Activated CD4-positive, alpha-beta T cell treated with anti-CD3 and anti-CD28 coated beads, Interleukin-2, amount 10 ng/mL, durations not matched to agents 24 days and 14 days (primary cell): ENCODE data around the gene PTCHD4. TPM values are rescaled to one million over a fixed set of nuclear protein-coding genes. Genes with fewer than 3 reads are reported as not detected.
"Not testable (repeated sequence)": the region's sequence is repeated elsewhere in the genome, so short reads cannot be mapped to it uniquely, and the experiment has no call there.

Source experiments
- DNase-seq: peaks from one replicate; pipeline ENCODE4 v3.0.0; 2022
- H3K27ac Mint-ChIP-seq: one replicate; pipeline ENCODE4 v1.8.0; 2022; ENCODE audit warnings: mild to moderate bottlenecking, mixed read lengths
- H3K27me3 Mint-ChIP-seq: one replicate; pipeline ENCODE4 v1.8.0; 2022; ENCODE audit warnings: mixed read lengths
- H3K36me3 Mint-ChIP-seq: one replicate; pipeline ENCODE4 v1.8.0; 2022; ENCODE audit warnings: low read depth, mild to moderate bottlenecking, mixed read lengths
- H3K4me1 Mint-ChIP-seq: one replicate; pipeline ENCODE4 v1.8.0; 2021; ENCODE audit warnings: mixed read lengths
- H3K4me3 Mint-ChIP-seq: one replicate; pipeline ENCODE4 v1.8.0; 2022; ENCODE audit warnings: mild to moderate bottlenecking, moderate library complexity, mixed read lengths
- H3K9me3 Mint-ChIP-seq: one replicate; pipeline ENCODE4 v1.8.0; 2021; ENCODE audit warnings: mixed read lengths
- intact Hi-C: fragments of 100-400 bp; cut with micrococcal nuclease; formaldehyde crosslinking; loops from one replicate; pipeline ENCODE4 v1.15.1; 2023
- total RNA-seq: library from RNA; stranded (reverse); gene quantifications from 2 replicates; pipeline ENCODE4 v1.2.3, GENCODE V29; 2022

Gene PTCHD4
- total RNA-seq, 1 donor from 2014 or later, result not detected

- H3K4me1 Mint-ChIP-seq, result no peaks in the 10 kb centered on the region
- intact Hi-C loops, result no loop called here
- H3K27me3 Mint-ChIP-seq, result no peaks in the 10 kb centered on the region
- H3K36me3 Mint-ChIP-seq, result no peaks in the 10 kb centered on the region
- no peaks in the 10 kb centered on the region for H3K9me3 Mint-ChIP-seq
- H3K4me3 Mint-ChIP-seq, result no peak overlapping the region
- no peak overlapping the region for H3K27ac Mint-ChIP-seq
- DNase-seq, result no peak
These were observed 2.1 kb upstream of the PTCHD4 start for GRCh38 chr6:48113130-48113529.

- intact Hi-C loops, result no loop called here
- Mint-ChIP-seq H3K9me3 (no peaks in the 10 kb centered on the region), H3K36me3 (no peaks in the 10 kb centered on the region), H3K4me1 (no peaks in the 10 kb centered on the region), H3K27ac (no peak overlapping the region), H3K27me3 (no peaks in the 10 kb centered on the region), H3K4me3 (no peak overlapping the region)
- DNase-seq, result no peak
These were observed 578 bp upstream of the PTCHD4 start for GRCh38 chr6:48111575-48111974.

GRCh38 chr6:48110436-48111142, 408 bp downstream of the PTCHD4 start:
- no peaks in the 10 kb centered on the region for H3K9me3 Mint-ChIP-seq
- H3K27ac Mint-ChIP-seq, result no peak overlapping the region
- intact Hi-C loops, result no loop called here
- DNase-seq, result no peak
- H3K4me1 Mint-ChIP-seq, result no peaks in the 10 kb centered on the region
- H3K36me3 Mint-ChIP-seq, result no peaks in the 10 kb centered on the region
- H3K4me3 Mint-ChIP-seq, result no peak overlapping the region
- no peaks in the 10 kb centered on the region for H3K27me3 Mint-ChIP-seq

- Mint-ChIP-seq H3K36me3 (no peaks in the 10 kb centered on the region), H3K4me1 (no peaks in the 10 kb centered on the region), H3K27ac (no peak overlapping the region), H3K27me3 (no peaks in the 10 kb centered on the region), H3K9me3 (no peaks in the 10 kb centered on the region), H3K4me3 (no peak overlapping the region)
- intact Hi-C loops, result no loop called here
- no peak for DNase-seq
These were observed 1.1 kb downstream of the PTCHD4 start for GRCh38 chr6:48109944-48110343.

DNA sequence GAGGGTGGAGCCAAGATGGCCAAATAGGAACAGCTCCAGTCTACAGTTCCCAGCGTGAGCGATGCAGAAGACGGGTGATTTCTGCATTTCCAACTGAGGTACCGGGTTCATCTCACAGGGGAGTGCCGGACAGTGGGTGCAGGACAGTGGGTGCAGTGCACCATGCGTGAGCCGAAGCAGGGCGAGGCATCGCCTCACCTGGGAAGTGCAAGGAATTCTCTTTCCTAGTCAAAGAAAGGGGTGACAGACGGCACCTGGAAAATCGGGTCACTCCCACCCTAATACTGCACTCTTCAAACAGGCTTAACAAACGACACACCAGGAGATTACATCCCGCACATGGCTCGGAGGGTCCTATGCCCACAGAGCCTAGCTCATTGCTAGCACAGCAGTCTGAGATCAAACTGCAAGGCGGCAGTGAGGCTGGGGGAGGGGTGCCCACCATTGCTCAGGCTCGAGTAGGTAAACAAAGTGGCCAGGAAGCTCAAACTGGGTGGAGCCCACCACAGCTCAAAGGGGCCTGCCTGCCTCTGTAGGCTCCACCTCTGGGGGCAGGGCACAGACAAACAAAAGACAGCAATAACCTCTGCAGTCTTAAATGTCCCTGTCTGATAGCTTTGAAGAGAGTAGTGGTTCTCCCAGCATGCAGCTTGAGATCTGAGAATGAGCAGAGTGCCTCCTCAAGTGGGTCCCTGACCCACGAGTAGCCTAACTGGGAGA, 8.4 kb downstream of the PTCHD4 start:
- intact Hi-C loops, H3K4me1 Mint-ChIP-seq, H3K27ac Mint-ChIP-seq, DNase-seq, H3K9me3 Mint-ChIP-seq, H3K27me3 Mint-ChIP-seq, H3K4me3 Mint-ChIP-seq, H3K36me3 Mint-ChIP-seq: not testable (repeated sequence)

- no peak for DNase-seq
- H3K27ac Mint-ChIP-seq, result no peak overlapping the region
- no peaks in the 10 kb centered on the region for H3K9me3 Mint-ChIP-seq
- no peaks in the 10 kb centered on the region for H3K27me3 Mint-ChIP-seq
- H3K36me3 Mint-ChIP-seq, result no peaks in the 10 kb centered on the region
- intact Hi-C loops, result no loop called here
- H3K4me1 Mint-ChIP-seq, result no peaks in the 10 kb centered on the region
- no peak overlapping the region for H3K4me3 Mint-ChIP-seq
These were observed 9.7 kb downstream of the PTCHD4 start for GRCh38 chr6:48101290-48101689.

- no peak overlapping the region for H3K4me3 Mint-ChIP-seq
- H3K27ac Mint-ChIP-seq, result no peak overlapping the region
- no peaks in the 10 kb centered on the region for H3K36me3 Mint-ChIP-seq
- no peaks in the 10 kb centered on the region for H3K27me3 Mint-ChIP-seq
- intact Hi-C loops, result no loop called here
- H3K9me3 Mint-ChIP-seq, result no peaks in the 10 kb centered on the region
- DNase-seq, result no peak
- no peaks in the 10 kb centered on the region for H3K4me1 Mint-ChIP-seq
These were observed 10.5 kb downstream of the PTCHD4 start for GRCh38 chr6:48100588-48100895.

DNA sequence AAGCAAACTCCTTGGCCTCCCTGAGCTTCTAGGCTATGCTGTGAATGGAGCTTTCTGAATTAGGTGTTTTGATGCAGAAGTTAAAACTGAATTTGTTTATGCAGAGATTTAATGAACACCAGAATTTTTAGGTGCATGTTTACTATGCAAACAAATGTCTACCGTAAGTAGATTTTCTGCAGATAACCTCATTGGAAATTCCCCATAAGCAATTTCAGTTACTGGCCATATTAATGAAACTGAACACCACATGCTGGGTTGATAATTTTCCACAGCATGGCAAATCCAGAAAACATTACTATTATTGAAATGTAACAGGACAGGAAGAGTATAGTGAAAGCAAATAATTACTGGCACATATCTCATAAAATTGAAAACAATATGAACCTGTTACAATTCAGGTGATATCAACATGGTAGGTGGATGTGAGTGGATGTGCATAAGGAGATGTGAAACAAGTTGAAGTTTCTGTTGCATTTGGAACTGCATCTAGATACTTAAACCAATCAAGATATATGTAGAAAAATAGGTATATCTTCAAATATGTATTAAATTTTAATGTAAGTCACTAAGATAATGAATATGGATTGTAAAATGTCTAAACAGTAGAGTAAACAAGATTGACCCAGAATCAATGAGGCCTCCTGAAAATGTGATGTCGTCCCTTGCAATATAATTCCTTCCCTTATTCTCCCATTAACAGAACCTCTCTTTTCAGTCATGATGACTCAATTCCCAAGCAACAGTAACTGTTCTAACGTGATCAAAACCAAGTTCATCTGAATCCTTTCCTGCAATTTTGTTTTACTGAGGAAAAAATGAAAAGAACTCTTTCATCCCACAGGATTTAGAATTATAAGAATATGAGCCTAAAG, 11.0 kb downstream of the PTCHD4 start:
- no peak overlapping the region for H3K4me3 Mint-ChIP-seq
- no peak overlapping the region for H3K27ac Mint-ChIP-seq
- no peak for DNase-seq
- no peaks in the 10 kb centered on the region for H3K36me3 Mint-ChIP-seq
- H3K4me1 Mint-ChIP-seq, result no peaks in the 10 kb centered on the region
- intact Hi-C loops, result no loop called here
- H3K9me3 Mint-ChIP-seq, result no peaks in the 10 kb centered on the region
- H3K27me3 Mint-ChIP-seq, result no peaks in the 10 kb centered on the region

GRCh38 chr6:48098923-48099322, 12.1 kb downstream of the PTCHD4 start:
- Mint-ChIP-seq H3K4me1 (no peaks in the 10 kb centered on the region), H3K36me3 (no peaks in the 10 kb centered on the region), H3K9me3 (no peaks in the 10 kb centered on the region), H3K27ac (no peak overlapping the region), H3K27me3 (no peaks in the 10 kb centered on the region), H3K4me3 (no peak overlapping the region)
- intact Hi-C loops, result no loop called here
- DNase-seq, result no peak

GRCh38 chr6:48092550-48093217, 18.3 kb downstream of the PTCHD4 start:
- H3K4me3 Mint-ChIP-seq, result no peak overlapping the region
- no peaks in the 10 kb centered on the region for H3K4me1 Mint-ChIP-seq
- no peaks in the 10 kb centered on the region for H3K9me3 Mint-ChIP-seq
- no peaks in the 10 kb centered on the region for H3K27me3 Mint-ChIP-seq
- no peak overlapping the region for H3K27ac Mint-ChIP-seq
- H3K36me3 Mint-ChIP-seq, result no peaks in the 10 kb centered on the region
- intact Hi-C loops, result no loop called here
- DNase-seq, result no peak

- H3K4me1 Mint-ChIP-seq, result no peaks in the 10 kb centered on the region
- no peaks in the 10 kb centered on the region for H3K36me3 Mint-ChIP-seq
- H3K4me3 Mint-ChIP-seq, result no peak overlapping the region
- no peaks in the 10 kb centered on the region for H3K27me3 Mint-ChIP-seq
- H3K27ac Mint-ChIP-seq, result no peak overlapping the region
- no peaks in the 10 kb centered on the region for H3K9me3 Mint-ChIP-seq
- DNase-seq, result no peak
- intact Hi-C loops, result no loop called here
These were observed 20.5 kb downstream of the PTCHD4 start for GRCh38 chr6:48090546-48090945.

DNA sequence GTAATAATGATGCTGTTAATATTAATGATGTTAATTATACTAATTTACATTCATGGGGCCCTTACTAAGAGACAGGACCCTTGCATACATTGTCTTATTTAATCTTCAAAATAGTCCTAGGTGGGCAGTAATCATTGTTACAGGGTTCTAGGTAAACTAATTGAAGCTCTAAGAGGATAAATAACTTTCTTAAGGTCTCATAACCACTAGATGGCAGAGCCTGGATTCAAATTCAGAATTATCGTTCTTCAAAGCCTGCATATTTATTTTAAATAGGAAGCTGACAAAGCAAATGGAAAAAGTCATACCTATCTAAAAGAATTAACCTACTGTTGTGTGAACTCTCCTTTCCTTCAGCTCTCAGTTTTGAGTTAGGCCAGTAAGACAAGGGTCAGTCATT, 23.5 kb downstream of the PTCHD4 start:
- Mint-ChIP-seq H3K4me3 (no peak overlapping the region), H3K36me3 (no peaks in the 10 kb centered on the region), H3K4me1 (no peaks in the 10 kb centered on the region), H3K27ac (no peak overlapping the region), H3K27me3 (no peaks in the 10 kb centered on the region), H3K9me3 (no peaks in the 10 kb centered on the region)
- intact Hi-C loops, result no loop called here
- no peak for DNase-seq

DNA sequence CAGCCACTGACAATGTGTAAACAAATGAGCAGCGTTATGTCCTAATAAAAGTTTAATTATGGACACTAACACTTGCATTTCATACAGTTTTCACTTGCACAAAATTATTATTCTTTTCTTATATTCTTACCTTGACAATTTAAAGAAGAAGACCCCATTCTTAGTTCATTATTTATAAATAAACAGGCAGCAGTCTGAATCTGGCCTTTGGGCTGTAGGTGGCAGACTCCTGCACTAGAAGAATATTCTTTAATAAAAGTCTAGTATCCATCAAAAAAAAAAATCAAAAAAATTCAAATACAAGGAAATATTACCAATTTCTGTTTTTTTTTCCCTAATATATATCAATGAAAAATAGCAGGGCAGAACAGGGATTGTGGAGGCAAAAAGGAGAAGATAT, 24.8 kb downstream of the PTCHD4 start:
- no peak for DNase-seq
- Mint-ChIP-seq H3K27ac (no peak overlapping the region), H3K27me3 (no peaks in the 10 kb centered on the region), H3K4me1 (no peaks in the 10 kb centered on the region), H3K4me3 (no peak overlapping the region), H3K36me3 (no peaks in the 10 kb centered on the region), H3K9me3 (no peaks in the 10 kb centered on the region)
- intact Hi-C loops, result no loop called here
